Body of pancreas (tissue), 4 donors: Measurements from ENCODE around the gene CTTNBP2. TPM values are rescaled to one million over a fixed set of nuclear protein-coding genes. Genes with fewer than 3 reads are reported as not detected.

Experiments
- ATAC-seq: fragments of 150-250 bp; one replicate; pipeline ENCODE4 v1.9.1; 2016
- DNase-seq, 4 donors: peaks; one replicate each; pipeline ENCODE4 v3.0.0-alpha.2; 2019
- H3K27ac ChIP-seq, 4 donors: fragments of 200-600 bp; sonication (generic); 1 replicate in 3 of 4; 2 replicates in 1 of 4; pipeline versions ENCODE4 v1.5.1 to v1.6.1; 2016 to 2019; ENCODE audit warnings: mild to moderate bottlenecking in 1 of 4, mixed read lengths in 1 of 4, moderate library complexity in 1 of 4
- H3K27me3 ChIP-seq, 2 donors: fragments of 200-600 bp; sonication (generic); one replicate each; pipeline ENCODE4 v1.6.0; 2016; ENCODE audit warnings: mild to moderate bottlenecking in 1 of 2
- H3K36me3 ChIP-seq, 2 donors: fragments of 200-600 bp; sonication (generic); replicated peaks in 1 of 2; 2 replicates each; pipeline ENCODE4 v1.5.1; 2016; ENCODE audit warnings: low read depth in 2 of 2; ENCODE audit not compliant: insufficient read depth in 1 of 2
- H3K4me1 ChIP-seq: fragments of 200-600 bp; sonication (generic); one replicate; pipeline ENCODE4 v1.6.0; 2016
- H3K4me3 ChIP-seq, 2 donors: fragments of 200-600 bp; sonication (generic); 1 replicate in 1 of 2; 2 replicates in 1 of 2; pipeline ENCODE4 v1.5.1; 2016 to 2019
- H3K9me3 ChIP-seq, 3 donors: fragments of 200-600 bp; sonication (generic); 1 replicate in 2 of 3; 2 replicates in 1 of 3; pipeline ENCODE4 v1.5.1; 2016
- CTCF ChIP-seq, 7 experiments: fragments of 450-650 bp in 4 of 7; fragments of 200-600 bp in 3 of 7; sonication (generic) in 3 of 7; IDR thresholded peaks; one replicate each; pipeline ENCODE4 v1.5.1; 2016 to 2019; ENCODE audit warnings: antibody characterized with exemption in 7 of 7
- POLR2A ChIP-seq, 3 donors: fragments of 450-650 bp; IDR thresholded peaks; one replicate each; pipeline ENCODE4 v1.6.1; 2016; ENCODE audit warnings: antibody characterized with exemption in 3 of 3, mild to moderate bottlenecking in 2 of 3
- WGBS, 2 donors: methylation state at CpG; one replicate each; pipeline ENCODE4 v1.1.5; 2017; 5-methylcytosine and 5-hydroxymethylcytosine counted together
- intact Hi-C: fragments of 100-400 bp; cut with DNase I; formaldehyde crosslinking; loops from one replicate; pipeline ENCODE4 v1.15.1; 2023
- total RNA-seq, 2 donors: library from RNA; depleted of rRNA; stranded (reverse); fragments of >200 nt; gene quantifications; one replicate each; pipeline ENCODE4 v1.1.0, GENCODE V29; 2016

The CTTNBP2 gene
- total RNA-seq, 2 donors from 2014 or later, result 18.5 to 25.7 TPM

- no peak for TF ChIP-seq POLR2A (IDR thresholded peaks at IDR 0.05)
- no peak for TF ChIP-seq CTCF (IDR thresholded peaks at IDR 0.05)
- WGBS, 2 donors, result 58 to 73% methylated on average over 1 of the region's 1 CpG
- ATAC-seq, result no peak
These were observed 72.4 kb downstream of the CTTNBP2 start for GRCh38 chr7:117800841-117801240.

GRCh38 chr7:117800406-117800805, 72.8 kb downstream of the CTTNBP2 start:
- no peaks in the 10 kb centered on the region for H3K9me3 ChIP-seq
- TF ChIP-seq POLR2A (IDR thresholded peaks at IDR 0.05) (no peak), CTCF (IDR thresholded peaks at IDR 0.05) (no peak)
- H3K27me3 ChIP-seq, result no peaks in the 10 kb centered on the region
- no peaks in the 10 kb centered on the region for H3K36me3 ChIP-seq
- DNase-seq, result no peak
- no peak for ATAC-seq
- no peak overlapping the region for H3K4me3 ChIP-seq
- peaks cover 7% of the 10 kb centered on the region for H3K4me1 ChIP-seq
- intact Hi-C loops, result no loop called here
- WGBS, 2 donors, result 73 to 80% methylated on average over 3 of the region's 3 CpGs
- H3K27ac ChIP-seq, result no peak overlapping the region

More at GRCh38 chr7:117800841-117801240, 72.4 kb downstream of the CTTNBP2 start:
- intact Hi-C loops, result no loop called here
- Histone ChIP-seq H3K4me1 (peaks cover 9% of the 10 kb centered on the region), H3K9me3 (no peaks in the 10 kb centered on the region), H3K36me3 (no peaks in the 10 kb centered on the region), H3K27me3 (no peaks in the 10 kb centered on the region), H3K4me3 (no peak overlapping the region), H3K27ac (no peak overlapping the region)
- DNase-seq, result no peak

- DNase-seq (no peak), ATAC-seq (no peak)
- Histone ChIP-seq H3K9me3 (no peaks in the 10 kb centered on the region), H3K4me3 (no peak overlapping the region), H3K27me3 (no peaks in the 10 kb centered on the region), H3K27ac (no peak overlapping the region), H3K4me1 (no peaks in the 10 kb centered on the region), H3K36me3 (no peaks in the 10 kb centered on the region)
- 46 to 83% methylated on average over 1 of the region's 1 CpG for WGBS, 2 donors
- intact Hi-C loops, result no loop called here
- no peak for TF ChIP-seq POLR2A (IDR thresholded peaks at IDR 0.05)
- no peak for TF ChIP-seq CTCF (IDR thresholded peaks at IDR 0.05)
These were observed 76.4 kb downstream of the CTTNBP2 start for GRCh38 chr7:117796889-117797288.

GRCh38 chr7:117793976-117794375, 79.3 kb downstream of the CTTNBP2 start:
- TF ChIP-seq CTCF (IDR thresholded peaks at IDR 0.05), result no peak
- TF ChIP-seq POLR2A (IDR thresholded peaks at IDR 0.05), result no peak
- 68 to 86% methylated on average over 2 of the region's 2 CpGs for WGBS, 2 donors
- Histone ChIP-seq H3K27me3 (no peaks in the 10 kb centered on the region), H3K9me3 (no peaks in the 10 kb centered on the region), H3K27ac (no peak overlapping the region), H3K4me1 (no peaks in the 10 kb centered on the region), H3K4me3 (no peak overlapping the region), H3K36me3 (no peaks in the 10 kb centered on the region)
- DNase-seq (no peak), ATAC-seq (no peak)
- intact Hi-C loops, result no loop called here

GRCh38 chr7:117793521-117793920, 79.7 kb downstream of the CTTNBP2 start:
- ATAC-seq (no peak), DNase-seq (no peak)
- TF ChIP-seq POLR2A (IDR thresholded peaks at IDR 0.05) (no peak), CTCF (IDR thresholded peaks at IDR 0.05) (no peak)
- intact Hi-C loops, result no loop called here
- Histone ChIP-seq H3K4me3 (no peak overlapping the region), H3K27ac (no peak overlapping the region), H3K9me3 (no peaks in the 10 kb centered on the region), H3K27me3 (no peaks in the 10 kb centered on the region), H3K4me1 (no peaks in the 10 kb centered on the region), H3K36me3 (no peaks in the 10 kb centered on the region)
- 89% methylated on average over 3 of the region's 3 CpGs for WGBS, 2 donors
